Stimulated activated CD8-positive, alpha-beta memory T cell treated with anti-CD3 and anti-CD28 coated beads, Interleukin-2, amount 100 ng/mL, for 1 hour (primary cell): ENCODE results near the gene DIPK1A.

Experiments
- DNase-seq, 2 donors: peaks; one replicate each; pipeline ENCODE4 v3.0.0-alpha.2; 2020; ENCODE audit warnings: low read depth in 2 of 2

The DIPK1A gene

DNA sequence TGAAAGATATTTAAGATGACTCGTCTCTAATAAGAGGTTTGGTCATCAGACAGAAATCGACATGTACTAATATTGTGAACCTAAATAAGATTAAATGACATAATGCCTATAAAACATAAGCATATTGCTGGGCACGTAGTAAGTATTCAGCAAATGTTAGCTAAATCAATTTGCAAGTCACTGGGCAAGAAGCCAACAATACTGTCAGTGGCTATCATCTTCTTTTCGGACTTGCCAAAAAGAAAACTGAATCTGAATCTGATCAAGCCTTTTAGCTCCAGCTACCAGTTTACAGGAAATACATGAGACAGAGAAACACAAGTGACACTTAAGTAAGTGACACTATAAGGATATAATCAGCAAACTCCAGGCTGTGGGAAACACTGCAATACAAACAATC lies 83.5 kb downstream of the DIPK1A start:
- DNase-seq: no peak

DNA sequence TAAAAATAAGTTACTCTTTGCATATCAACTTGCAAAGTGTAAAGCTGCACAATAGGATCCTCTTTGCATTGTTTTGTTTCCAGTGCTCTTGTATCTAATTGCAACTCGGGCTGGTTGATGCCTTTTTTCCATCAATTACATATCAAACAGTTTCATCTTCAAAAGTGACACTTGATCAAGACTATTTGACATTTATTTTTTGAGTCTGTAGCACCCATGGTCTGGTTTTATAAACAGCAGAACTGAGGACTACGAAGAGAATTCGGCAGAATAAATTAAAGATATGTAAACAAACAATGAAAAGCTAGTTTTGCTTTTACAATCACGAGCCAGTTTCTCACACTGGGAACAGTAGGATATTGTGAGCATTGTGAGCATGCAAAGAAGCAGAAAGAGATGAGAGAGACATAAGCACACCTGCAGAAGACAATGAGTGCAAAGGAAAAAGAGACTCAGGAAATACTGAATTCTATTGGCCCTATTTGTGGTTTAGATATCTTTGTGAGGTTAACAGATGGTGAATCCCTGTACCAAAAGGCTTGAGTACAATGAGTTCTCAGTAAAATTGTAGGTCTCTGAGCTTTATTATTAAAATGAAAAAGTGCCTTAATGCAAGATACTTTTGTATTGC lies 84.1 kb downstream of the DIPK1A start:
- no peak for DNase-seq

DNA sequence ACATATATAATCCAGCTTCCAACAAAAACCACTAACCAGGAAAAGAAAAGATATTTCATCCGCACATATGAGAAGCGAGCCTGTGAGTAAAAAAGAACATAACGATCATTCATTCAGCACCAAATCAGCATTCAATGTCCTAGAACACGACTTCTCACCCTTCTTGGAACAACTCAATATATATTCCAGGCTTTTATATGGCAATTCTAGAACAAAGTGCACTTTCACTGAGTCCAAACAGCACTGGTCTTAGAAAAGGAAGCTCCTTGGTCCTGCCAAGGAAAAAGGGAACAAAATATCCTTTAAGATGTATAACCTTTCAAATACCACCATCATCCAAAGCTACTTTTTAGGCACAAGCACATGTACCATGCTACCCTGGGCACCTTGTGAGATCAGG lies 84.9 kb downstream of the DIPK1A start:
- no peak for DNase-seq

DNA sequence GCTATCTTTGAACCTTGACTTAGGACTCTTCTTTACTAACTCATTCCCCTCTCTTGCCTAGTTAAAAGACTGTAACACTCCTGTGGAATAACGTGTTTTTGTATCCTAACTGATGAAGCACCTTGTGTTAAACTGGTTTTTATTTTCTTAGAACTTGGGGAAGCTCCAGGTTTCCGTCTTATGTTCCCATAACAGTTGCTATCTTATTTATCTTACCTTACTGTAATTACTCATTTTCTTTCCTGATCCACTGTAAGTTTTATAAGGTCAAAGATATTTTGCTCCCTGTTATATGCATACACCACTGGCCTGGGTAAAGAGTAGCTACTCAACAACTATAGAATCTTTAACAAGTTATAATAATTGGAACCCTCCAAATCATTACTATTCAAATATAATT lies 86.3 kb downstream of the DIPK1A start:
- no peak for DNase-seq

DNA sequence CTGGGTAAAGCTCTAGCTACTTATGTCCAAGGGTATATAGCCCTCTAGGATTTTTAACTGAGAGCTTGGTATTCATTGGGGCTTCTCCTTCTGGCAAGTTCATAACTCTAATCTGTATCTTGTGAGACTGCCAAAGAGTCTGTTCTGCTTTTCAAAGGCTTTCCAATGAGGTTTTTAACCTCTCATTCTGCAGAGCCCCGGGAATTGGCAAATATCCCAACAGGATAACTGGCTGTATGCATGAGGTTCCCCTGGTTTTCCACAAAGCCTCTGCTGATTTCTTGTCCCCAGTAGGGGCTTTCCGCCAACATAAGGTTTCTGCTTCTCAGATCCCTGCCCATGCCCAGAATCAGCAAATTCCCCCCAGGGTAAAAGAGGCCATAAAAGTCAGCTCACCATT lies 88.5 kb downstream of the DIPK1A start:
- no peak for DNase-seq

DNA sequence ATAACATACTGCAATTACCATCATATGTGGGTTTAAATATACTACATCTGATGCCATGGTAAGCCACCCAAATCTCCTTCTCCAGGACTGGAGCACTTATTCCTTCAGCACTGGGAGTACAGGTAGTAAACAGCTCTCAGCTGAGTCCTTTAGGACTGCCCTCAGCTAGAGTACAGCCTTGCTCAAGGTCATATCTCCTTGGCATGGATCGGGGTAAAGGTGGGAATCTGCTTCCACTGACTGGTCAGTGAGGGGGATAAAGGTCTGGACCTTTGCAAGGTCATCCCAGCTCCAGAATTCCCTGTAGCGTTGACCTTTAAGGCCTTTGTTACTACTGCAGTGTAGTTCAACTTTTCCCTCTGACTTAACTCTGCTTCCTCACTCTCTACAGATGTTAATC lies 90.7 kb downstream of the DIPK1A start:
- no peak for DNase-seq

DNA sequence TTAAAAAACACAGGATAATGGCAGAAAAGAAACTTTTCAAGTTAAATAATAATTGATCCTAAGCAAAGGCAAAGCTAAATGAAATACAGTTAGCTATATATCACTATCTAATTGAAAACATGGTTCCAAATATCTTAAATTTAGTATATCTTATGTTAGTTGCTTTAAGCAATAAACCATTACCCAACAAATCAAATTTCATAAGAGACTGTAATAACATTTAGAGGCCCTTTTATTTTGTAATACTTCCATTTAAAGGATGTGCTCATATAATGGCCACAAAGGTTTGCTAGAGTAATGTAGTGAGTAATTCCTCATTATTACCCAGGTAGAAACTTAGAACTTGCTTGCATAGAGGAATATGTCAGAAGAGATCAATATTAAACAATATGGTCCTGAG lies 97.1 kb downstream of the DIPK1A start:
- no peak for DNase-seq

DNA sequence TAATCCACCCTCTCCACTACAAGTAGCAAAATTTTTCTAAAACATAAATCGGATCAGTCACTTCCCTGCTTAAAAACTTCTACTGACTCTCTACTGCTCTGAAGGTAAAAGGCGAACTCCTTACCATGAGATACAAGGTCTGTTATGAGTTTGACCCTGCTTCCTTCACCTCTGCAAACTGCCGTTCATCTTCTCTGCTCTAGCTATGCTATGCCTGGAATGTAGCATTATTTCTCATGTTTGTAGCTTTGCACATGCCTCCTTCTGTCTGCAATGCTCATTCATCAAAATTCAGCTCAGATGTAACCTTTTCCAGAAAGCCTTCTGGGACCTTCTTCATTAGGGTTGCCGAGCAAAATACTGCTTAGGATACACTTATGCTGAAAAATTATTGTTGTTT lies 98.7 kb downstream of the DIPK1A start:
- no peak for DNase-seq

DNA sequence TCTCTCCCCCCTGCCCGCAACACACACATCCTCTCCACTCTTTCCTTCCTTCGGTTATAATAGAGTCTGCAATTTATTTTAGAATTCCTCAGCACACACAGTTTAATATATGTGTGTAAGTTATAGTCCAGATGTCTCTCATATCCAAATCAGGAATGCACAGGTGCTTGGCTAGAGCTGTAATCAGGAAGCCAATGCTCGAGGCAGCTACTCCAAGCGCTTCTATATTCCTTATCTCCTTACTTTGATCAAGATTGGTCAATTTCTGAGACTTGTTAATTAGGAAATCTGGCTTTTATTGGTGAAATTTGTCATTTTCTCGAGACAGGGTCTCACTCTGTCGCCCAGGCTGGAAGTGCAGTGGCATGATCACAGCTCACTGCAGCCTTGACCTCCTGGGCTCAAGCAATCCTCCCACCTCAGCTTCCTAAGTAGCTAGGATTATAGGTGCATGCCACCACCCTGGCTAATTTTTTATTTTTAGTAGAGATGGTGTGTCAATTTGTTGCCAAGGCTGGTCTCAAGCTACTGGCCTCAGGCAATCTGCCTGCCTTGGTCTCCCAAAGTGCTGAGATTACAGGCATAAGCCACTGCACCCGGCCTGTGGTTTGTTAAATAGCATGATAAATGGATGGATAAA lies 101.7 kb downstream of the DIPK1A start:
- no peak for DNase-seq

DNA sequence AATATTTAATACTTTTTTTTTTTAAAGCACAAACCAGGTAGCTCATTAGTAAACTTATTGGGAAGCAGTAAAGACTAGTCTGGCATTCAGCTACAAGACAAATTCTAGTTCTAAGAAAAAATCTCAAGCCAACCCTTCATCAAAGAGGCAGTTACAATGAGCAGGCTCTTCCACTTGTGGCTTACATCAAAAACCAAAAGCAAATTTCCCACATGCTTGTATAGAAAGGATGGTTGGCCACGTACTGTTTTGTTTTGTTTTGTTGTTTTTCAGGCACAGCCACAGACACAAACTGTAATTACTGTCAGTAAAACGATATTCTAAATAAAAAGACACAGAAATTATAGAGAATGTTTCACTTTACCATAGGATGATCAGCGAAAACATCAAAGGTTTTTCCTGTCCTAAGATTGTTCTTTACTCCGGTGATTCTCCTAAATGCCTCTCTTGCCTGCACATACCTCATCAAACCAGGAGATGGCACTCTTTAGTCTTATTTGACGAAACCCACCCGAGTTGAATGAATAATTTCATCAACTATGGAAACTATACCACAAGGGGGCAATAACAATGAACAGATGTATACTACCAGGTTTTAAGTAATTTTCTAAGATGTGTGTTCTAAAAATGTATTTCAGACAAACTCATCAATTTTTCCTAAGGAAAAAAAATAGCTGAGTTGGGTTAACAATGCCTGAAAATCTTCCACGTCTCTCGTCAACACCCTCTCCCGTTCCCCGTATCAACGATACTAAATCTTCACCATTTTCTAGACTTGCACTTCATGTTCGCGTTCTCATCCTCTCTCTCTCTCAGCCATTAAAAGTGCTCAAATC lies 102.5 kb downstream of the DIPK1A start:
- DNase-seq: no peak

DNA sequence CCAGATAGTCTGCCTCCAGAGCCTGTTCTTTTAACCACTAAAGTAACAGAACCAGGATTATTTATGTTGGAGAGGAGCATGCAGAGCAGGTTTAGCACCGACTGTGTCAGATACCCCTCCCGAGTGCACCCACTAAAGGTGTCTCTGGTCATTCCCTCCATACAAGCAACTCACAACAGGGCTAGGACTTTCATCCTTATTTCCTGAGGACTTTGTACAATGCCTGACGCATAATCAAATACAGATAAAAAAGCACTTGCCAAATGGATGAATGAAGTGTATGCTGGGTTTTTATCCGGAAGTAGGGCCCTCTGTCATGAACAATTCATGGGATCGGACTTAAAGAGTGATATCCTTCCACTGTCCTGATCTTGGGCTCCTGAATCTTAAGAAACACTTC lies 103.4 kb downstream of the DIPK1A start:
- DNase-seq: no peak

DNA sequence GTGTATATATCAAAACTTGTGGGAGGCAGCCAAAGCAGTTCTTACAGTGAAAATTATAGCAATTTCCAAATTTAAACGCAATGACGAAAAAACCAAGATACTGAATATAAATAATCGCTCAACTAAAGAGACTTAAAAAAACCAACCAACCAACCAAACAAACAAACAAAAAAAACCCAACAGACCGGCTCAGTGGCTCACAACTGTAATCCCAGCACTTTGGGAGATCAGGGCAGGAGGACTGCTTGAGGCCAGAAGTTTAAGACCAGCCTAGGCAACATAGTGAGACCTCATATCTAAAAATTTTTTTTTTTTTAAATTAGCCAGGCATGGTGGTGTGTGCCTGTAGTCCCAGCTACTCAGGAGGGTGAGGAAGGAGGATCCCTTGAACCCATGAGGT lies 106.0 kb downstream of the DIPK1A start:
- DNase-seq: no peak

DNA sequence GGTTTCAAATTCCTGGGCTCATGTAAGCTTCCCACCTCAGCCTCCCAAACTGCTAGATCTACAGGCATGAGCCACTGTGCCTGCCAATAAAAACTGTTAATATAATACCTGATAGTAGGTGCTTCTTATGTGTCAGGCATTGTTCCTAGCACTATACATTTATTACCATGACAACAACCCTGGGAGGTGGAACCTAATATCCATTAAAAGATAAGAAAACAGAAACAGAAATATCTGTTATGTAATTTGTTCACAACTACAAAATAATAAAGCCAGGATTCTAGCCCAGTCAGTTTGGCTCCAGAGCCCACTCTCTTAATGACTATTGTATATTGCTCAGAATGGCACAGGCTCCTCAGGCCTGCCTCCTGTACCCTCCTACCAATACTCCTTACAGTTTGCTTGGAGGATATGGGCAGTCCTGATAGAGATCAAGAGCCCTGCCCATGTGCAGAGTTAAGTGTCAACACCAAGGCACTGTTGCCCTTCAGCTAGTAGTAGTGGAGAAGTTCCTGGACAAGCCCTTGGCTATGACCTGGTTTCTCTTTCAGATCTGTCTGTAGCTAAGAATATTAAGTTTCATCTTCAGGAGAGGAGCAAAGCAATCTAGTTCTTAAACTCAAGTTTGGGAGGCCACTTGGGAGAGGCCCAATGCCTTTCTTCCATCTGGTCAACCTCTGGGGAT lies 107.0 kb downstream of the DIPK1A start:
- DNase-seq: no peak

DNA sequence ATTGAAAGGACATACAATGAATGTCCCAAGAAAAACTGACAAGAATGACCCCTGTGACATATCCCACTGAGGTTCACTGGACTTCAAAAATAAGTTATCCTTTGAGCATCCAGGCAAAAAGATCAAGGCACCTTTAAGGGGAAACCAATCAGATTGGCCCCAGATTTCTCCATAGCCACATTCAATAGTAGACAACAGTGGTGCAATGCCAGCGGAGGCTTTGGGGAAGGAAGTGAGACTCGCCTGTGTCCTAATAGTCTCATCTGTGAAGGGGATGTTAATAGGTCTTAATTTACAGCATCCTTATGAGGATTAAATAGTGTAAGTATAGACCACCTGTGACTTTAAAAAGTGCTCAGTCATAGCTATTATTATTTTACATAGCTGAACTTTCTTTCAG lies 108.0 kb downstream of the DIPK1A start:
- no peak for DNase-seq

DNA sequence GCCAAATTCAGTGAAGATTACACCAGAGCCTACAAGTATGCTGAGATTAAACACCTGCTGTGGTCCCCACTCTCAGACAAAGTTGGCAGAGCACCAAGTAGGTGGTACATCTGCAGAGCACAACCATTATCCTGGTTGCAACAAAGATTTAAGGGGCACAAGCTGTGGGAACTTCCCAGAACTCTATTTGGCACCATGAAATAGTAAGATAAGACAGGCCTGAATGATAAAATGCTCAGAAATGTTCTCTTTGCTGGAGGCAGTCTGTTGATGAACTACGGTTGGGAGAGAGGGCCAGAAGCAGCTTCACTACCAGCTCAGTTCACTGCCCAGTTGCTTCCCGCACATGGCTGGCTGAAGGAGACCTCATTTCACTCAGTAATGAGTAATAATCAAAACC lies 109.5 kb downstream of the DIPK1A start:
- no peak for DNase-seq

DNA sequence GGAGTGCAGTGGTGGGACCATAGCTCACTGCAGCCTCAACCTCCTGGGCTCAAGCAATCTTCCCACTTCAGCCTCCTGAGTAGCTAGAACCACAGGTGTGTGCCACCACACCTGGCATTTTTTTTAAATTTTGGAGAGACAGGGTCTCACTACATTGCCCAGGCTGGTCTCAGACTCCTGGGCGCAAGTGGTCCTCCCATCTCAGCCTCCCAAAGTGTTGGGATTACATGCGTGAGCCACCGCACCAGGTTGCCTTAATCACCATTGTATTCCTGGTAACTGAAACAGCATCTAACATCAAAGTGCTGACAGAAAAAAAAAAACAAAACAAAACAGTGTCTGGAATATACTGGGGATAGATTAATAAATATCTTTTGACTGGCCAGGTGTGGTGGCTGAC lies 111.2 kb downstream of the DIPK1A start:
- DNase-seq: no peak

DNA sequence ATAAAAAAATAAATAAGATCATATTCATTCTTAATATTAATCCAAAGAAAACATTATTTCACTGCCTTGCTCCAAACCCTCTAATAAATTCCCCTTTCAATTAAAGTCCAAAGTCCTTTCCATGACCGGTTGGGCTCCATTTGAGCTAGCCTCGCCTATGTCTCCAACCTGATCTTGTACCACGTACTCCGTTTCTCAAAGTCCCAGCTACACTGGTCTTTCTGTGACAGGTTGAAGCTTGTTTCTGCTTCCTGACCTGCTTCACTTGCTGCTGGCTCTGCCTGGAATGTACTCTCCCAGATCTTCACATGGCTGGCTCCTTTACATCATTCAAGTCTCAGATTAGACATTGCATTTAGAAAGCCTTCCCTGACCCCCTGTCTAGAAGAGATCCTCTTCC lies 113.1 kb downstream of the DIPK1A start:
- no peak for DNase-seq

DNA sequence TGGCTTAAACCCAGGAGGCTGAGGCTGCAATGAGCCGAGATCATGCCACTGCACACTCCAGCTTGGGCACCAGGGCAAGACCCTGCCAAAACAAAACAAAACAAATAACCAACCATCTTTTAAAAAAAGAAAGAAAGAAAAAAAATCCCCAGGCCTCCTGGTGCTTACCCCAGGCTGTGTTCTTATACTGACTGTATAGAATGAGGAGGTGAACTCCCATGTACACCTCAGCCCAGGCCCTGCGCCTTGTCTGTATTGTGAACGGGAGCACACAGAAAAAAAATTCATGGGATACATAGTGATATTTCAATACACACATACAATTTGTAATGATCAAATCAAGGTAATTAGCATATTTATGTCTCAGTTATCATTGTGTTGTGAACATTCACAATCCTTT lies 115.4 kb downstream of the DIPK1A start:
- DNase-seq: no peak

DNA sequence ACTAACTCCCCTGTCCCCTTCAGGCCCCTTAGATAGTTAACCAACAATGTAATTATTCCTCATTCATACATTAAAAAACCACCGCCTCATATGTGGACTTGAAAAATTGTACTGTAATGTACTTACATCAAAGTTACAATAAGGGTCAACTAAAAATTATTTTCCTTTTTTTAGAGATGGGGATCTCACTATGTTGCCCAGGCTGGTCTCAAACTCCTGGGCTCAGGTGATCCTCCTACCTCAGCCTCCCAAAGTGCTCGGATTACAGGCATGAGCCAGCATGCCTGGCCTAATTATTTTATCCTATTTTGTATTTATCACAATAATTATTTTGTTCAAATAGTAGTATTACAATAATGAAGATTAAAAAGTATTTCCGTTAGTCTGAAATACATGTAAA lies 116.8 kb downstream of the DIPK1A start:
- DNase-seq: no peak

DNA sequence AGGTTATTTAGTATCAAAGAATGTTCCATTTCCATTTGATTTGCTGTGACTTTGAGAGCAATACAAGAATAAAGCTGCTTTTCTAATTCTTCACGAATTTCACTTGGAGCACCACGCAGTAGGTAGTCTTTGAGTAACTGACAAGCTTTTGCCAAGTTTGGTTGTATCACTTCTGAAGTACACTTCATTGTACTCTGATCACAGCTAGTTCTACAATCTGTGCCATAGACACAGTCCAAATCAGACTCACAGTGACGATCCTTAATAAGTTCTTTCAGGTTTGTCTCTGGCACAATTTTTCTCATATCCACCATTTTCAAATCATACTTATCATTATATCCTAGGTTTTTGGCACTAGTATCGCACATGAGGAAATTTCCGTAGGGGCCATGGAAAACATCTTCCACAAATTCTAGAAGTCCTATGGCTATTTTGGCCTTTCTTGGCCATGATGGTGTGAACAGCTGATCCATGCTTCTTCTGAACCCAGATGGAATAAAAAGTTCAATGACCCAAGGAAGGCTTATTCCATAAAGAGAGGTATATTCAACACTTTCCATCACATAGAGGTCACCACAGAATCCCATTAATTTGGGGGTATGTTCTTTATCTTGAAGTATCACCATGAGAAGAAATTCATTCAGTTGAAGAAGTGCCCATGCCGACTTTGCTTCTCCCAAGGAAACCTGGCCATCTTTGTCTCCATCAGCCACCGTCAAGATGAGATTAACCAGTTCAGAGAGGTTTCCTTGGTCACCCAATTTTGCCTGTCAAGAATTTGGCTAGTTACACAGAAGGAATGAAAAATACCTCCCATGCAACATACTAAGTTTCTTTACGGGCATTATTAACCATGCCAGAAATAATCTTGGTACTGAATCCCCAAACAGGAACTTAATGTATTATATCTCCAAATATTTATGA lies 117.6 kb downstream of the DIPK1A start:
- no peak for DNase-seq

DNA sequence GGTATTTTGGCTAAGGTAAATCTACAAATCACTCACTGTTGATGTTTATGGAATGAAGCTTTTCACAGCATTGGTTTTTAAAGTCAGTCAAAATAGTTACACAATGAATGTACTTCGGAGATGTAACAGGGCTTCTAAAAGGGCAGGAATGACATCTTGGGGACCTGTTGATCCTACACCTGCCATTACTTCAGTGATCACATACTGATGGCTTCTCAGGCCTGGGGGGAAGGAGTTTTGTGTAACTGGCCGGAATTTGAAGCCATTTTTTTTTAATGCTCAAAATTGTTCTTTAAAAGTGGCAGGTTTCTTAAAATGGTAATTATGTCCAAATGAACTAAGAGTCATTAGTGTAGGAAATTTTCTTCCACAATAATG lies 118.2 kb downstream of the DIPK1A start:
- DNase-seq: no peak
